GM23338 (cell line): ENCODE data around the gene SUPT3H. TPM values are rescaled to one million over a fixed set of nuclear protein-coding genes. Genes with fewer than 3 reads are reported as not detected.

Source experiments
- ATAC-seq: fragments of 200-7000 bp; cut with Tn5 transposase; 3 replicates; pipeline ENCODE4 v1.9.1; 2020
- DNase-seq: peaks from one replicate; pipeline ENCODE4 v3.0.0-alpha.2; 2015; ENCODE audit warnings: low spot score
- H2AFZ ChIP-seq: fragments of 200-600 bp; sonication (generic); 2 replicates; pipeline ENCODE4 v1.8.0; 2016; ENCODE audit warnings: antibody characterized with exemption, mild to moderate bottlenecking, moderate library complexity
- H3F3A ChIP-seq: fragments of 200-600 bp; sonication (generic); replicated peaks from 2 replicates; pipeline ENCODE4 v1.8.0; 2017; ENCODE audit warnings: antibody characterized with exemption, mixed run types, low read depth
- H3K27ac ChIP-seq: fragments of 200-600 bp; sonication (generic); 2 replicates; pipeline ENCODE4 v1.6.1; 2016; ENCODE audit warnings: low read depth
- H3K27me3 ChIP-seq: fragments of 200-600 bp; sonication (generic); 2 replicates; pipeline ENCODE4 v1.8.0; 2016; ENCODE audit warnings: mild to moderate bottlenecking, mixed run types, moderate library complexity; ENCODE audit not compliant: insufficient read depth
- H3K36me3 ChIP-seq: fragments of 200-600 bp; sonication (generic); 2 replicates; pipeline ENCODE4 v1.8.0; 2016; ENCODE audit warnings: mild to moderate bottlenecking; ENCODE audit not compliant: insufficient read depth
- H3K4me1 ChIP-seq: fragments of 200-600 bp; sonication (generic); 2 replicates; pipeline ENCODE4 v1.8.0; 2016; ENCODE audit warnings: mild to moderate bottlenecking, moderate library complexity; ENCODE audit not compliant: insufficient read depth
- H3K4me2 ChIP-seq: fragments of 200-600 bp; sonication (generic); 2 replicates; pipeline ENCODE4 v1.7.1; 2017; ENCODE audit warnings: mixed run types
- H3K4me3 ChIP-seq: fragments of 200-600 bp; sonication (generic); 2 replicates; pipeline ENCODE4 v1.6.1; 2016; ENCODE audit warnings: mixed run types
- H3K79me2 ChIP-seq: fragments of 200-600 bp; sonication (generic); replicated peaks from 2 replicates; pipeline ENCODE4 v1.8.0; 2017; ENCODE audit warnings: mild to moderate bottlenecking; ENCODE audit not compliant: insufficient read depth
- H3K9me2 ChIP-seq: fragments of 200-600 bp; sonication (generic); 2 replicates; pipeline ENCODE4 v1.8.0; 2017; ENCODE audit not compliant: insufficient read depth
- H4K20me1 ChIP-seq: fragments of 200-600 bp; sonication (generic); replicated peaks from 2 replicates; pipeline ENCODE4 v1.8.0; 2017; ENCODE audit warnings: mild to moderate bottlenecking; ENCODE audit not compliant: insufficient read depth
- H3K27ac Mint-ChIP-seq: 2 replicates; pipeline ENCODE4 v1.8.0; 2020; ENCODE audit warnings: inconsistent platforms, mild to moderate bottlenecking, moderate library complexity, mixed read lengths
- H3K27me3 Mint-ChIP-seq: 3 replicates; pipeline ENCODE4 v1.8.0; 2022; ENCODE audit warnings: low read depth, mild to moderate bottlenecking, moderate library complexity, mixed read lengths, inconsistent platforms; ENCODE audit not compliant: insufficient read depth, poor library complexity
- H3K36me3 Mint-ChIP-seq: 3 replicates; pipeline ENCODE4 v1.8.0; 2021; ENCODE audit warnings: low read depth, mild to moderate bottlenecking, inconsistent platforms, moderate library complexity, mixed read lengths
- H3K4me1 Mint-ChIP-seq: 3 replicates; pipeline ENCODE4 v1.8.0; 2020; ENCODE audit warnings: mild to moderate bottlenecking, inconsistent platforms, mixed read lengths
- H3K4me3 Mint-ChIP-seq: 3 replicates; pipeline ENCODE4 v1.8.0; 2021; ENCODE audit warnings: moderate library complexity, mild to moderate bottlenecking, inconsistent platforms, mixed read lengths
- H3K9me3 Mint-ChIP-seq: 3 replicates; pipeline ENCODE4 v1.8.0; 2020; ENCODE audit warnings: moderate library complexity, mild to moderate bottlenecking, inconsistent platforms, mixed read lengths
- CREB1 ChIP-seq: fragments of 250-450 bp; sonication (Bioruptor Pico); IDR thresholded peaks from 2 replicates; pipeline ENCODE4 v1.5.0; 2020; ENCODE audit warnings: low read depth, mild to moderate bottlenecking, moderate library complexity
- CTCF ChIP-seq, 2 experiments: fragments of 200-600 bp in 1 of 2; sonication (generic) in 1 of 2; conservative IDR thresholded peaks; 2 replicates each; pipeline versions ENCODE4 v1.5.1 to v1.6.1; 2016 to 2017; ENCODE audit warnings: antibody characterized with exemption in 2 of 2, low read depth in 2 of 2, mild to moderate bottlenecking in 2 of 2, moderate library complexity in 1 of 2
- JUNB ChIP-seq: IDR thresholded peaks from one replicate; pipeline ENCODE4 v1.6.1; 2016; ENCODE audit warnings: antibody characterized with exemption; ENCODE audit not compliant: unreplicated experiment
- NANOG ChIP-seq: IDR thresholded peaks from 2 replicates; pipeline ENCODE4 v1.6.1; 2016; ENCODE audit warnings: antibody characterized with exemption, borderline replicate concordance
- POLR2AphosphoS5 ChIP-seq: IDR thresholded peaks from 2 replicates; pipeline ENCODE4 v1.6.1; 2016; ENCODE audit warnings: antibody characterized with exemption, low read depth
- REST ChIP-seq: IDR thresholded peaks from one replicate; pipeline ENCODE4 v1.6.1; 2018; ENCODE audit warnings: antibody characterized with exemption; ENCODE audit not compliant: unreplicated experiment
- STAT1 ChIP-seq: IDR thresholded peaks from one replicate; pipeline ENCODE4 v1.6.1; 2016; ENCODE audit warnings: antibody characterized with exemption; ENCODE audit not compliant: unreplicated experiment
- ZNF114 ChIP-seq: fragments of 250-450 bp; sonication (Bioruptor Pico); IDR thresholded peaks from 2 replicates; pipeline ENCODE4 v1.5.0; 2020; ENCODE audit warnings: mild to moderate bottlenecking, moderate library complexity
- ZNF331 ChIP-seq: fragments of 250-450 bp; sonication (Bioruptor Pico); IDR thresholded peaks from 2 replicates; pipeline ENCODE4 v1.5.0; 2020; ENCODE audit warnings: low read depth, mild to moderate bottlenecking, moderate library complexity
- ZNF462 ChIP-seq: fragments of 250-450 bp; sonication (Bioruptor Pico); IDR thresholded peaks from 2 replicates; pipeline ENCODE4 v1.5.0; 2020; ENCODE audit warnings: mild to moderate bottlenecking, moderate library complexity
- polyA plus RNA-seq: library from polyadenylated mRNA; unstranded; fragments of >200 nt; fragmentation: Nextera tagmentation; extraction: Ambion mirVana; gene quantifications from 2 replicates; pipeline ENCODE4 v1.2.1, GENCODE V29; 2016
- total RNA-seq: library from RNA; depleted of rRNA; stranded (reverse); fragments of >200 nt; shearing (Covaris generic); gene quantifications from 2 replicates; pipeline ENCODE4 v1.2.3, GENCODE V29; 2014

Gene SUPT3H
- total and polyA plus RNA-seq, 2 experiments from 2014 or later, result 11.4 to 30.1 TPM

- Mint-ChIP-seq H3K27ac (no peak overlapping the region), H3K9me3 (peaks cover 3% of the 10 kb centered on the region; the same call in 1 of the 3 replicates), H3K4me1 (peaks cover 9% of the 10 kb centered on the region; the same call in 2 of the 3 replicates), H3K27me3 (peaks cover 1% of the 10 kb centered on the region), H3K36me3 (peaks cover 4% of the 10 kb centered on the region; the same call in 1 of the 3 replicates), H3K4me3 (no peak overlapping the region)
- no peaks in the 10 kb centered on the region for H4K20me1 ChIP-seq
- no peaks in the 10 kb centered on the region for H3K79me2 ChIP-seq
- no peaks in the 10 kb centered on the region for H3F3A ChIP-seq
- TF ChIP-seq ZNF331 (CRISPR knock-in tag), result no peak
- no peak for TF ChIP-seq NANOG
- TF ChIP-seq ZNF114 (CRISPR knock-in tag), result no peak
- TF ChIP-seq JUNB, result no peak
- TF ChIP-seq STAT1, result no peak
- TF ChIP-seq ZNF462 (CRISPR knock-in tag), result no peak
- TF ChIP-seq CREB1 (CRISPR knock-in tag), result no peak
- TF ChIP-seq CTCF (conservative IDR thresholded peaks at IDR 0.05; ENCODE audit: low read depth in 2 of 2), result no peak
- TF ChIP-seq POLR2AphosphoS5, result no peak
- TF ChIP-seq REST, result no peak
- no peaks in the 10 kb centered on the region for H3K27me3 ChIP-seq
- H3K4me1 ChIP-seq, result no peaks in the 10 kb centered on the region
- ATAC-seq (no peak), DNase-seq (no peak)
- H3K36me3 ChIP-seq, result no peaks in the 10 kb centered on the region; the same call in 1 of the 2 replicates
- H3K4me2 ChIP-seq, result no peak overlapping the region
- no peak overlapping the region for H2AFZ ChIP-seq
- no peak overlapping the region for H3K27ac ChIP-seq
- H3K4me3 ChIP-seq, result no peak overlapping the region
- no peaks in the 10 kb centered on the region for H3K9me2 ChIP-seq
These were observed 557.0 kb downstream of the SUPT3H start for GRCh38 chr6:44820759-44821158.
